Posterior cingulate gyrus (tissue), 11 donors: ENCODE results near the gene GRM2.
A peak's percentile ranks its signal among the peaks of the same experiment; 100 is the strongest.
"Not testable (repeated sequence)": the region's sequence is repeated elsewhere in the genome, so short reads cannot be mapped to it uniquely, and the experiment has no call there.

ENCODE experiments used
- DNase-seq, 10 donors: peaks; one replicate each; pipeline versions ENCODE4 v3.0.0 to v3.0.0-alpha.2; 2020 to 2021; ENCODE audit warnings: mixed read lengths in 3 of 10
- intact Hi-C: fragments of 100-400 bp; cut with DNase I; formaldehyde crosslinking; loops from one replicate; pipeline ENCODE4 v1.15.1; 2023

The GRM2 gene

DNA sequence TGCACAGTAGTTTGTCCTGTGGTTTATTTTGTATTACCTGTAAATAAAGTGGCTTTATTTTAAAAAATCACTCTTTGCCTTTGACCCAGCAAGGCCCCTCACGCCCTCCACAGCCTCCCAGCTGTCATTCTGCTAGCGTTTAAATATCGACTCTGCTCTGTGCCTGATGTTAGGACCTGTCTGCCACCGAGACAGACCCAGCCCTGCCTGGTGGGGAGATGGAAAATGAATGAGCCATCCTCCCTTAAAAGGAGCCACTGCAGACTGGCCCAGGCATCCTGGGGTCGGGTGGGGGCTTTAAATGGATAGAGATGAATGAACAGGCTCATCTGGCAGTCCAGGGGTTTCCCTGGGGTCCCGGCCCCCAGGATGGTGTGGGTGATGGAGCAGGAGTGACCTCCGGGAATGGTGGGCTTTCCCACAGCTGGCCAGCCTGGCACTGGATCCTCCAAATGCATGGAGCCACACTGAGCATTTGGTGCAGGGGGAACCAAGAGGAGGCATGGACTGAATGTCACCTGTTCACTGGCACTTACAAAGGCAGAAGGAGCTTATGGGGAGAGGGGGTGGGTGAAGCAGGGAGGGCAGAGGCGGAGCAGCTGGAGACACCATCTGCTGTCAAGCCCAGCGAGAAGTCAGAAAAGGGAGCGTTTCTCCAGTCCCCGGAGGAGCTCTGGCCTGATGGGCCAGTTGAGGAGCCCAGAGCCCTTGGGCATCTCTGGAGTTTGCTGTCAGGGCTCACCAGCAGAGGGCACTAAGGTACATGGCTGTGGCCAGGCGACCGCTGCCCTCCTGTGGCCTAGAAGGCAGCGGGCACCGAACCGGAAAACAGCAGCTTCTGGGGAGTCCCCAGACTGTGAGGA lies 11.9 kb downstream of the GRM2 start:
- DNase-seq = peak in 7 of 10 donors; percentile 42 to 93 (median 61)
- intact Hi-C loops = no loop called here

GRCh38 chr3:51719410-51720025 lies 12.7 kb downstream of the GRM2 start:
- intact Hi-C loops = no loop called here
- DNase-seq = no peak

DNA sequence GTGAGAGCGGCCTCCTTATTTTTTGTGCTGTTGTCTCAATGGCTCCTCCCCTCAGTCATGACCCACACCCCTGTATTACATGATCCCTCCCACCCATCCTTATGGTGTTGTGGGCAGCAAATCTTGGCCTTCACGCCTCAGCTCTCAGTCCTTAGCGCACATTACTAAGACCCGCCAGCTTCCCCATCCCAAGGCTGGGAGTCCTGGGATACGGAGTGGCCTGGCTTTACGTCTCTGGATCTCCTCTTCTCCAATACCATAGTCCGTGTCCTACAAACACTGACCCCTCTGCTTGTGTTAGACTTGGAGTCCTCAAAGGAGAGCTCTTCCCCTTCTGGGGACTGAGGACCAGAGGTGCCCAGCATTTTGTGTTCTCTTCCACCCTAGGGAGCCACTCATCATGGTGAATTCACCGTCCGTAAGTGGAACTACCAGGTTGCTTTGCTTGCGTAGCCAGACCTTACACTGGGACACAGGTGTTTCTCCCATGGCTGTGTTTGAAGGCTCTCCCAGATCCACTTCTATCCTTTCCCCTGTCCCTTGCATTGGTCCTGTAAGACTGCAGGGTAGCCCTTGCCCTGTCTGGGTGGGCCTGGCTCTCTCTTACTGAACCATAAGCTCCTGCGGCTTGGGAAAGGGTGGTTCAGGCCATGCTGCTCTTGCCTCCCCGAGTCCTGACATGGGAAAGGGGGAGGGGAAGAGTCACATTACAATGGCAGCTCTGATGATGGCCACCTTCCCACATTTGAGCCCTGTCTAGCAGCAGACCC lies 13.6 kb downstream of the GRM2 start:
- DNase-seq = no peak
- intact Hi-C loops = no loop called here

DNA sequence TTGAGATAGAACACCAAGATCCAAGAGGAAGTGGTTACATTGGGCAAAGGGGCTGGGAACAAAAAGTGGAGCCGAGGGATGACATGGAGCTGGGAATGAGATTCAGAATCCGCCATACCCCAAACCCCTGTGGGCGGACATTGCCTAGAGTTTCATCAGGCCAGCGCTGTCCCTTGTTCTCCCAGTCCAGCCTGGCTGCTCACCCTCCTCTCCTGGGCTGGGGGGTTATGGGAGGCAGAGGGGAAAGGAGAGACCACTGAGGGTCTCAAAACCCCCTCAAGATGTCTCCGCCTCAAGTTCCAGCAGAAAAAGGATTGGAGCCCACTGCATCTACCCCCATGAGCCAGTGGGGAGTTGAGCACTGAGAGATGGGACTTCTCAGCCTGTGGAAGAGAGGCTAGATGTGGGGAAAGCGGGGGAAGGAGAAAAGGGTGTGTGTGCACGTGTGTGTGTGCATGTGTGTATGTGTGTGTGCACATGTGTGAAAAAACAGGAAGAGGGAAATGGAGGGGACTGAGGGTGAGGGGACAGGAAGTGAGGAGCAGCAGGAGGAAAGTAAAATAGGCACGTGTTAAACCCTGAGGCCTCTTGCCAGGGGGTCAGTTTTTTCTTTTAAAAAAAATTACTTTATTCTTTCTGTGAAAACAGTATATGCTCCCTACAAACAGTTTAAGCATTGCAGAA lies 14.3 kb downstream of the GRM2 start:
- DNase-seq = no peak
- intact Hi-C loops = no loop called here

- intact Hi-C loops = no loop called here
- no peak for DNase-seq
Measured at GRCh38 chr3:51722362-51722761, 15.5 kb downstream of the GRM2 start.

GRCh38 chr3:51727500-51727899 lies 20.6 kb downstream of the GRM2 start:
- intact Hi-C loops = no loop called here
- no peak for DNase-seq

- DNase-seq = no peak
- intact Hi-C loops = no loop called here
Measured at GRCh38 chr3:51729042-51729633, 22.3 kb downstream of the GRM2 start.

- intact Hi-C loops = no loop called here
- no peak for DNase-seq
Measured at GRCh38 chr3:51733859-51734571, 27.1 kb downstream of the GRM2 start.

GRCh38 chr3:51734572-51734907 lies 27.7 kb downstream of the GRM2 start:
- intact Hi-C loops = no loop called here
- DNase-seq = no peak

DNA sequence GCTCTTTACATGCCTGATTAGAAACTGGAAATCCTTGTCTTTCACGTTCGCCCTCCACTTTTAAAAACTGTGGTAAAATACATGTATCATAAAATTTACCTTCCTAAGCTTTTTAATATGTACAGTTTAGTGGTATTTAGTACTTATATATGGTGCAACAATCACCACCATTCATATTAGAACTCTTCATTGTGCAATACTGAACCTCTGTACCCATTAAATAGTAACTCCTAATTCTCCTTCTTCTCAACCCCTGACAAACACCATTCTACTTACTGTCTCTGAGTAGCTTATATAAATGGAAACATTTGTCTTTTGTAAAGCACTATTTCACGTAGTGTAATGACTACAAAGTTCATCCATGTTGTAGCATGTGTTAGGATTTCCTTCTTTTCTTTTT lies 28.2 kb downstream of the GRM2 start:
- no peak for DNase-seq
- intact Hi-C loops = no loop called here

- no peak for DNase-seq
- intact Hi-C loops = no loop called here
Measured at GRCh38 chr3:51735950-51736349, 29.1 kb downstream of the GRM2 start.

GRCh38 chr3:51739110-51739509 lies 32.2 kb downstream of the GRM2 start:
- intact Hi-C loops = no loop called here
- no peak for DNase-seq

DNA sequence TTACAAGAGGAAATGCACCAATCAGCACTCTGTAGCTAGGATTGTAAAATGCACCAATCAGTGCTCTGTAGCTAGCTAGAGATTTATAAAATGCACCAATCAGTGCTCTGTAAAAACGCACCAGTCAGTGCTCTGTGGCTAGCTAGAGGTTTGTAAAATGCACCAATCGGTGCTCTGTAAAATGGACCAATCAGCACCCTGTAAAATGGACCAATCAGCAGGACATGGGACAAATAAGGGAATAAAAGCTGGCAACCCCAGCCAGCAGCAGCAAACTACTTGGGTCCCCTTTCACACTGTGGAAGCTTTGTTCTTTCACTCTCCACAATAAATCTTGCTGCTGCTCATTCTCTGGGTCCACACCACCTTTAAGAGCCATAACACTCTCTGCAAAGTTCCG lies 35.5 kb downstream of the GRM2 start:
- intact Hi-C loops = not testable (repeated sequence)

GRCh38 chr3:51742978-51743377 lies 36.1 kb downstream of the GRM2 start:
- DNase-seq, intact Hi-C loops: not testable (repeated sequence)

More for the DNA sequence above, 35.5 kb downstream of the GRM2 start:
- DNase-seq = not testable (repeated sequence)

- intact Hi-C loops = no loop called here
Measured at GRCh38 chr3:51747840-51748239, 41.0 kb downstream of the GRM2 start.

GRCh38 chr3:51748327-51748726 lies 41.5 kb downstream of the GRM2 start:
- no peak for DNase-seq
- intact Hi-C loops = no loop called here

More at GRCh38 chr3:51747840-51748239, 41.0 kb downstream of the GRM2 start:
- no peak for DNase-seq

DNA sequence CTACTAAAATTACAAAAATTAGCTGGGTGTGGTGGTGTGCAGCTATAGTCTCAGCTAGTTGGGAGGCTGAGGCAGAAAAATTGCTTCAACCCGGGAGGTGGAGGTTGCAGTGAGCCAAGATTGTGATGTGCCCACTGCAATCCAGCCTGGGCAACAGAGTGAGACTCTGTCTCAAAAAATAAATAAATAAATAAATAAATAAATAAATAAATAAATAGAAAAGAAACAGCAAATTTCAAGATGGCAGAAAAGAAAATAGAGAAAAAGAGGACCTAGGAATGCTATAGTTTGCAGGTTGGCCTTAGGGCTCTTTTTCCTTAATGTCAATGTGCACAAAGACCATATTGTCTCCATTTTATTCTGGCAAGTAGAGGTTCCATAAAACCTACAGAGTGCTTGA lies 44.0 kb downstream of the GRM2 start:
- DNase-seq = no peak
- intact Hi-C loops = no loop called here

- DNase-seq = no peak
- intact Hi-C loops = no loop called here
Measured at GRCh38 chr3:51751287-51751686, 44.4 kb downstream of the GRM2 start.
